Measurements from ENCODE around the gene AKAP1.

- TF ChIP-seq POLR2AphosphoS5 (IDR thresholded peaks at IDR 0.05): no peak
- no peak for TF ChIP-seq CTCF (IDR thresholded peaks at IDR 0.05)
Measured at GRCh38 chr17:57158795-57159194, 73.7 kb downstream of the AKAP1 start.

Measured in upper lobe of left lung (tissue), 4 donors.